K562 (cell line): ENCODE results near the gene DEF6. TPM values are rescaled to one million over a fixed set of nuclear protein-coding genes. Genes with fewer than 3 reads are reported as not detected.

Experiments used
- ARHGAP35 ChIP-seq: fragments of 450-650 bp; IDR thresholded peaks from 2 replicates; pipeline ENCODE4 v1.6.1; 2018; ENCODE audit not compliant: partially characterized antibody
- ATF3 ChIP-seq, 2 experiments: fragments of 450-650 bp in 1 of 2; sonication (generic) in 1 of 2; formaldehyde crosslinking in 1 of 2; IDR thresholded peaks in 1 of 2; conservative IDR thresholded peaks in 1 of 2; 2 replicates each; pipeline versions ENCODE4 v1.6.1 to v1.8.1; 2016 to 2023; ENCODE audit warnings: mild to moderate bottlenecking in 2 of 2, moderate library complexity in 2 of 2, inconsistent platforms in 1 of 2, missing genetic modification reagents in 1 of 2
- BRF1 ChIP-seq: IDR thresholded peaks from 3 replicates; pipeline ENCODE4 v1.6.1; 2011; ENCODE audit warnings: borderline replicate concordance, mild to moderate bottlenecking; ENCODE audit not compliant: insufficient read length; ENCODE audit errors: extremely low read depth
- CSDE1 ChIP-seq, 2 experiments: fragments of 450-650 bp; IDR thresholded peaks; 2 replicates each; pipeline ENCODE4 v1.6.1; 2016; ENCODE audit warnings: mild to moderate bottlenecking in 1 of 2
- ERF ChIP-seq: fragments of 450-650 bp; formaldehyde crosslinking; IDR thresholded peaks from 2 replicates; pipeline ENCODE4 v1.4.0; 2020; ENCODE audit warnings: mild to moderate bottlenecking, mixed read lengths
- ETV5 ChIP-seq: sonication (generic); formaldehyde crosslinking; IDR thresholded peaks from 2 replicates; pipeline ENCODE4 v1.4.0; 2020; ENCODE audit warnings: low read depth, mild to moderate bottlenecking, missing genetic modification reagents
- FOXA3 ChIP-seq, 2 experiments: fragments of 450-650 bp in 1 of 2; sonication (generic) in 1 of 2; formaldehyde crosslinking; IDR thresholded peaks in 1 of 2; conservative IDR thresholded peaks in 1 of 2; 2 replicates each; pipeline versions ENCODE4 v1.4.0 to v1.8.0; 2020 to 2022; ENCODE audit warnings: mild to moderate bottlenecking in 2 of 2, missing genetic modification reagents in 1 of 2
- KDM1A ChIP-seq, 2 experiments: fragments of 450-650 bp; IDR thresholded peaks; 2 replicates each; pipeline ENCODE4 v1.6.1; 2016; ENCODE audit warnings: mild to moderate bottlenecking in 2 of 2
- KLF6 ChIP-seq: fragments of 250-450 bp; sonication (Bioruptor Pico); IDR thresholded peaks from 2 replicates; pipeline ENCODE4 v1.4.0; 2020; ENCODE audit warnings: mild to moderate bottlenecking, moderate library complexity, borderline replicate concordance
- NCOA1 ChIP-seq: fragments of 450-650 bp; IDR thresholded peaks from 2 replicates; pipeline ENCODE4 v1.6.1; 2016; ENCODE audit warnings: low read depth
- PKNOX1 ChIP-seq: fragments of 450-650 bp; IDR thresholded peaks from 2 replicates; pipeline ENCODE4 v1.6.1; 2016
- PPARD ChIP-seq: fragments of 250-450 bp; sonication (Bioruptor Pico); IDR thresholded peaks from 2 replicates; pipeline ENCODE4 v1.8.0; 2022; ENCODE audit warnings: inconsistent platforms, mild to moderate bottlenecking, moderate library complexity
- RBM17 ChIP-seq: fragments of 200-400 bp; formaldehyde crosslinking; IDR thresholded peaks from 2 replicates; pipeline ENCODE4 v1.6.1; 2017; ENCODE audit warnings: low read depth, mild to moderate bottlenecking, low read length, borderline replicate concordance
- SMARCA5 ChIP-seq: fragments of 450-650 bp; IDR thresholded peaks from 2 replicates; pipeline ENCODE4 v1.6.1; 2016
- TAF7 ChIP-seq: fragments of 450-650 bp; IDR thresholded peaks from 2 replicates; pipeline ENCODE4 v1.6.1; 2016; ENCODE audit warnings: missing genetic modification characterization, missing compliant biosample characterization
- U2AF2 ChIP-seq: fragments of 200-400 bp; formaldehyde crosslinking; optimal IDR thresholded peaks from 2 replicates; pipeline ENCODE3; 2017; ENCODE audit warnings: low read depth, mild to moderate bottlenecking, low read length
- ZFX ChIP-seq: sonication (generic); formaldehyde crosslinking; IDR thresholded peaks from 2 replicates; pipeline ENCODE4 v1.8.0; 2022; ENCODE audit warnings: mild to moderate bottlenecking, missing genetic modification reagents, moderate library complexity
- ZKSCAN8 ChIP-seq: fragments of 200-800 bp; sonication (Bioruptor generic); IDR thresholded peaks from 2 replicates; pipeline ENCODE4 v1.6.1; 2016; ENCODE audit warnings: missing genetic modification characterization, missing compliant biosample characterization
- ZNF140 ChIP-seq: fragments of 250-450 bp; sonication (Bioruptor Pico); IDR thresholded peaks from 2 replicates; pipeline ENCODE4 v1.8.0; 2021; ENCODE audit warnings: moderate library complexity, mild to moderate bottlenecking, inconsistent platforms
- ZNF165 ChIP-seq: fragments of 250-450 bp; sonication (Bioruptor Pico); IDR thresholded peaks from 2 replicates; pipeline ENCODE4 v1.4.0; 2020; ENCODE audit warnings: borderline replicate concordance
- ZNF212 ChIP-seq: fragments of 450-650 bp; formaldehyde crosslinking; IDR thresholded peaks from 2 replicates; pipeline ENCODE4 v1.4.0; 2020; ENCODE audit warnings: mild to moderate bottlenecking
- polyA plus RNA-seq, 8 experiments: library from polyadenylated mRNA; depleted of rRNA in 4 of 8; stranded (reverse) in 5 of 8; unstranded in 3 of 8; fragments of >200 nt; fragmentation: Nextera tagmentation in 2 of 8; fragmentation: Illumina TruSeq in 1 of 8; extraction: Ambion mirVana in 2 of 8; extraction: Trizol in 1 of 8; gene quantifications; 2 replicates each; pipeline versions ENCODE4 v1.2.1 to v1.2.3, GENCODE V29; 2011 to 2014; ENCODE audit warnings: inconsistent platforms in 1 of 8, missing spikeins in 1 of 8
- total RNA-seq, 7 experiments: library from RNA; depleted of rRNA in 6 of 7; stranded (reverse); fragments of >200 nt in 6 of 7; fragmentation: Illumina TruSeq in 2 of 7; extraction: Trizol in 2 of 7; gene quantifications; 2 replicates each; pipeline versions ENCODE4 v1.2.1 to v1.2.3, GENCODE V29; 2011 to 2021; ENCODE audit warnings: low replicate concordance in 1 of 7
- TF ChIP-seq, protein P1 (sequence below): fragments of 450-650 bp; IDR thresholded peaks from 2 replicates; pipeline ENCODE4 v1.6.1; 2016; ENCODE audit warnings: missing biosample characterization, missing genetic modification characterization

The DEF6 gene
- total and polyA plus RNA-seq, 9 of the 15 experiments (the other 6 are each of a cell fraction or from before 2014, with no cell fraction given) = 1.3 to 44.6 (median 22.7) TPM

- TF ChIP-seq ETV5 (CRISPR knock-in tag) (no peak), BRF1 (no peak), SMARCA5 (no peak), ZKSCAN8 (CRISPR knock-in tag) (no peak), ERF (CRISPR knock-in tag) (no peak), PPARD (no peak), CSDE1 (IDR thresholded peaks at IDR 0.05) (no peak), ZFX (CRISPR knock-in tag) (no peak), KDM1A (IDR thresholded peaks at IDR 0.05) (no peak), ATF3 (IDR thresholded peaks at IDR 0.05) (peak; percentile 33; the same call in 1 of the 2 replicates), ATF3 (CRISPR knock-in tag; conservative IDR thresholded peaks at IDR 0.05) (no peak), RBM17 (no peak), ARHGAP35 (no peak), ZNF212 (CRISPR knock-in tag) (no peak), TAF7 (tag) (no peak), PKNOX1 (no peak), ZNF165 (CRISPR knock-in tag) (no peak), NCOA1 (no peak), KLF6 (CRISPR knock-in tag) (no peak), FOXA3 (CRISPR knock-in tag; conservative IDR thresholded peaks at IDR 0.05 in 1 of 2, IDR thresholded peaks at IDR 0.05 in 1 of 2) (no peak), U2AF2 (no peak), ZNF140 (CRISPR knock-in tag) (no peak)
- TF ChIP-seq, protein P1, sequence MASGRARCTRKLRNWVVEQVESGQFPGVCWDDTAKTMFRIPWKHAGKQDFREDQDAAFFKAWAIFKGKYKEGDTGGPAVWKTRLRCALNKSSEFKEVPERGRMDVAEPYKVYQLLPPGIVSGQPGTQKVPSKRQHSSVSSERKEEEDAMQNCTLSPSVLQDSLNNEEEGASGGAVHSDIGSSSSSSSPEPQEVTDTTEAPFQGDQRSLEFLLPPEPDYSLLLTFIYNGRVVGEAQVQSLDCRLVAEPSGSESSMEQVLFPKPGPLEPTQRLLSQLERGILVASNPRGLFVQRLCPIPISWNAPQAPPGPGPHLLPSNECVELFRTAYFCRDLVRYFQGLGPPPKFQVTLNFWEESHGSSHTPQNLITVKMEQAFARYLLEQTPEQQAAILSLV = peak; percentile 91
- TF ChIP-seq, all 486 proteins: peak for 11
These were observed 43.9 kb downstream of the DEF6 start (continued) for GRCh38 chr6:35341557-35341956.
